ENCODE measurements around the gene ZNRF1. TPM values are rescaled to one million over a fixed set of nuclear protein-coding genes. Genes with fewer than 3 reads are reported as not detected.

The ZNRF1 gene
- polyA plus RNA-seq, 2 of the 4 experiments (the other 2 are of a cell fraction), result 18.6 to 22.6 TPM

DNA sequence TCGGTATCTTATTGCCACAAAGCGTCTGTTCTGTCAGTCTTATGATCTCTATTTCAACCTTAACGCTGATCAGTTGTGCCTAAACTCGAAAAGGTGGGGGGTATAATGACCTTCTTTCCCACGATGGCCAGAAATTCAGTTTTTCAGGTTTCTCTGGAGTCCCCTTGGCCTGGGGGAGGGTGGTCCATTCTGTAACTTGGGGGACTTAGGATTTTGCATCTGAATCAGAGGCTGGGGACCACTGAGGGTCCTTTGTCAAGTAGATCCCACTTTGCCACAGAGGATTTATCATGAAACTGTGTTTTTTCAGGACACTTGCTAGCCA is 7.6 kb upstream of the ZNRF1 start:
- FAIRE-seq (no peak), ATAC-seq (no peak), DNase-seq (ENCODE audit: low read depth in 1 of 2, low spot score in 1 of 2) (no peak)
- H3K9me3 ChIP-seq, result no peaks in the 10 kb centered on the region
- H3K27ac ChIP-seq, result no peak overlapping the region
- POLR2A ChIA-PET, result no interaction called here
- WGBS (ENCODE audit: missing lambda C conversion rate), result 62% methylated on average over 5 of the region's 5 CpGs
- H3K4me3 ChIP-seq, result no peak overlapping the region
- CTCF ChIA-PET, result interaction anchor here (9.2 kb wide), 1 partner anchor 122 kb away, joined by 252 read pairs; the partner anchor contains the start of gene LDHD
- H3K4me2 ChIP-seq, result no peak overlapping the region
- TF ChIP-seq ZNF302 (CRISPR knock-in tag; IDR thresholded peaks at IDR 0.05), result no peak
- TF ChIP-seq, protein P1, sequence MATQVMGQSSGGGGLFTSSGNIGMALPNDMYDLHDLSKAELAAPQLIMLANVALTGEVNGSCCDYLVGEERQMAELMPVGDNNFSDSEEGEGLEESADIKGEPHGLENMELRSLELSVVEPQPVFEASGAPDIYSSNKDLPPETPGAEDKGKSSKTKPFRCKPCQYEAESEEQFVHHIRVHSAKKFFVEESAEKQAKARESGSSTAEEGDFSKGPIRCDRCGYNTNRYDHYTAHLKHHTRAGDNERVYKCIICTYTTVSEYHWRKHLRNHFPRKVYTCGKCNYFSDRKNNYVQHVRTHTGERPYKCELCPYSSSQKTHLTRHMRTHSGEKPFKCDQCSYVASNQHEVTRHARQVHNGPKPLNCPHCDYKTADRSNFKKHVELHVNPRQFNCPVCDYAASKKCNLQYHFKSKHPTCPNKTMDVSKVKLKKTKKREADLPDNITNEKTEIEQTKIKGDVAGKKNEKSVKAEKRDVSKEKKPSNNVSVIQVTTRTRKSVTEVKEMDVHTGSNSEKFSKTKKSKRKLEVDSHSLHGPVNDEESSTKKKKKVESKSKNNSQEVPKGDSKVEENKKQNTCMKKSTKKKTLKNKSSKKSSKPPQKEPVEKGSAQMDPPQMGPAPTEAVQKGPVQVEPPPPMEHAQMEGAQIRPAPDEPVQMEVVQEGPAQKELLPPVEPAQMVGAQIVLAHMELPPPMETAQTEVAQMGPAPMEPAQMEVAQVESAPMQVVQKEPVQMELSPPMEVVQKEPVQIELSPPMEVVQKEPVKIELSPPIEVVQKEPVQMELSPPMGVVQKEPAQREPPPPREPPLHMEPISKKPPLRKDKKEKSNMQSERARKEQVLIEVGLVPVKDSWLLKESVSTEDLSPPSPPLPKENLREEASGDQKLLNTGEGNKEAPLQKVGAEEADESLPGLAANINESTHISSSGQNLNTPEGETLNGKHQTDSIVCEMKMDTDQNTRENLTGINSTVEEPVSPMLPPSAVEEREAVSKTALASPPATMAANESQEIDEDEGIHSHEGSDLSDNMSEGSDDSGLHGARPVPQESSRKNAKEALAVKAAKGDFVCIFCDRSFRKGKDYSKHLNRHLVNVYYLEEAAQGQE (IDR thresholded peaks at IDR 0.05), result no peak
- TF ChIP-seq SREBF2 (IDR thresholded peaks at IDR 0.05), result no peak
- TF ChIP-seq TFCP2L1 (CRISPR knock-in tag; IDR thresholded peaks at IDR 0.05), result no peak
- TF ChIP-seq, protein P2, sequence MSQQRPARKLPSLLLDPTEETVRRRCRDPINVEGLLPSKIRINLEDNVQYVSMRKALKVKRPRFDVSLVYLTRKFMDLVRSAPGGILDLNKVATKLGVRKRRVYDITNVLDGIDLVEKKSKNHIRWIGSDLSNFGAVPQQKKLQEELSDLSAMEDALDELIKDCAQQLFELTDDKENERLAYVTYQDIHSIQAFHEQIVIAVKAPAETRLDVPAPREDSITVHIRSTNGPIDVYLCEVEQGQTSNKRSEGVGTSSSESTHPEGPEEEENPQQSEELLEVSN (IDR thresholded peaks at IDR 0.05; ENCODE audit: borderline replicate concordance, low read depth), result no peak
- TF ChIP-seq CBX8 (IDR thresholded peaks at IDR 0.05), result no peak
- no peak for TF ChIP-seq NR3C1 (IDR thresholded peaks at IDR 0.05)
- TF ChIP-seq CBX2 (IDR thresholded peaks at IDR 0.05; ENCODE audit: borderline replicate concordance, low read depth), result no peak
- TF ChIP-seq HOXB13 (CRISPR knock-in tag; IDR thresholded peaks at IDR 0.05; ENCODE audit: low read depth), result no peak
- TF ChIP-seq ZSCAN20 (CRISPR knock-in tag; IDR thresholded peaks at IDR 0.05), result no peak
- no peak for TF ChIP-seq ZFP36 (IDR thresholded peaks at IDR 0.05; ENCODE audit: borderline replicate concordance, partially characterized antibody)
- TF ChIP-seq, protein P3, sequence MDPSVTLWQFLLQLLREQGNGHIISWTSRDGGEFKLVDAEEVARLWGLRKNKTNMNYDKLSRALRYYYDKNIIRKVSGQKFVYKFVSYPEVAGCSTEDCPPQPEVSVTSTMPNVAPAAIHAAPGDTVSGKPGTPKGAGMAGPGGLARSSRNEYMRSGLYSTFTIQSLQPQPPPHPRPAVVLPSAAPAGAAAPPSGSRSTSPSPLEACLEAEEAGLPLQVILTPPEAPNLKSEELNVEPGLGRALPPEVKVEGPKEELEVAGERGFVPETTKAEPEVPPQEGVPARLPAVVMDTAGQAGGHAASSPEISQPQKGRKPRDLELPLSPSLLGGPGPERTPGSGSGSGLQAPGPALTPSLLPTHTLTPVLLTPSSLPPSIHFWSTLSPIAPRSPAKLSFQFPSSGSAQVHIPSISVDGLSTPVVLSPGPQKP (IDR thresholded peaks at IDR 0.05; ENCODE audit: low read depth, low read length), result no peak
- no peak for TF ChIP-seq NPAS2 (CRISPR knock-in tag; IDR thresholded peaks at IDR 0.05; ENCODE audit: borderline replicate concordance)
- no peak for TF ChIP-seq EHMT2 (IDR thresholded peaks at IDR 0.05; ENCODE audit: low read depth)
- TF ChIP-seq, protein P4, sequence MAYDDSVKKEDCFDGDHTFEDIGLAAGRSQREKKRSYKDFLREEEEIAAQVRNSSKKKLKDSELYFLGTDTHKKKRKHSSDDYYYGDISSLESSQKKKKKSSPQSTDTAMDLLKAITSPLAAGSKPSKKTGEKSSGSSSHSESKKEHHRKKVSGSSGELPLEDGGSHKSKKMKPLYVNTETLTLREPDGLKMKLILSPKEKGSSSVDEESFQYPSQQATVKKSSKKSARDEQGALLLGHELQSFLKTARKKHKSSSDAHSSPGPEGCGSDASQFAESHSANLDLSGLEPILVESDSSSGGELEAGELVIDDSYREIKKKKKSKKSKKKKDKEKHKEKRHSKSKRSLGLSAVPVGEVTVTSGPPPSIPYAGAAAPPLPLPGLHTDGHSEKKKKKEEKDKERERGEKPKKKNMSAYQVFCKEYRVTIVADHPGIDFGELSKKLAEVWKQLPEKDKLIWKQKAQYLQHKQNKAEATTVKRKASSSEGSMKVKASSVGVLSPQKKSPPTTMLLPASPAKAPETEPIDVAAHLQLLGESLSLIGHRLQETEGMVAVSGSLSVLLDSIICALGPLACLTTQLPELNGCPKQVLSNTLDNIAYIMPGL (CRISPR knock-in tag; IDR thresholded peaks at IDR 0.05; ENCODE audit: borderline replicate concordance), result no peak
- H3K4me1 ChIP-seq, result no peaks in the 10 kb centered on the region

DNA sequence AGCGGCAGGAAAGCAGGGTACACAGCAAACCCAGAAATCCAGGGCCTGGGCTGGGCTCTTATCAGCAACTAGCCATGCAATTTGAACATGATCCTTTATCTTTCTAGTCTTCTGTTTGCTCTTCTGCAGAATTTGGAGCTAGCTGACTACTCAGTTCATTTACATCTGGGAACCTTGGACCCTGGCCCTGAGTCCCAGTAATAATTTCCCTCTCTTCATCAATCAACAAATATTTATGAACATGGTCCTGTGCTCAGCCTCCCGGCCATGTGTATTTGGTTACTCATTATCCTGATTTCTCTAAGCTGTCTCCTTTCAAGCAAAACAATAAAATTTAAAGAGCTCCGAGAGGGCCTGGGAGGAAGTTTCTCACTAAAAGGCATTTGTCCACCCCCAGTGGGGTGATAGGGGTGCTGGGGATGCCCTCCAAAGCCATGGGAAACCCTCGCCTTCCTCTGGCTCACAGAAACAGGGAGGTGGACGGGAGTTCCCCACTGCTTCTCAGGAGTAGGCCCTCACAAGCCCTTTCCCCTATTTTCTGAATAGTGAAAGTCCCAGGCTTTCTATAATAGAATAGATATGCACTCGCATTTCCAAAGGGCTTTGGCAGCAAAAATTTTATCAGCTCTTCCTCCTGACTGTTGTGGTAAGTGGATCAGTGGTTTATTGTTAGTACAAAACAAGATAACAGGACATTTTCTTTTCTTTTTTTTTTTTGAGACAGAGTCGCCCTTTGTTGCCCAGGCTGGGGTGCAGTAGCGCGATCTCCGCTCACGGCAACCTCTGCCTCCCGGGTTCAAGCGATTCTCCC is 7.0 kb upstream of the ZNRF1 start:
- Histone ChIP-seq H3K4me2 (no peak overlapping the region), H3K4me3 (no peak overlapping the region), H3K9me3 (no peaks in the 10 kb centered on the region), H3K4me1 (no peaks in the 10 kb centered on the region), H3K27ac (no peak overlapping the region)
- peak; percentile 30 to 50; a peak in 1 of 6 replicates for ATAC-seq
- no peak for FAIRE-seq
- WGBS (ENCODE audit: missing lambda C conversion rate), result 68% methylated on average over 13 of the region's 13 CpGs
- CTCF ChIA-PET, result interaction anchor here (0.6 to 9.2 kb wide), 4 partner anchors 10 to 155 kb away, joined by 3 to 252 read pairs (median 4); partner anchors contain the start of gene LDHD
- DNase-seq (ENCODE audit: low read depth in 1 of 2, low spot score in 1 of 2), result no peak
- POLR2A ChIA-PET, result no interaction called here
- TF ChIP-seq, protein P5, sequence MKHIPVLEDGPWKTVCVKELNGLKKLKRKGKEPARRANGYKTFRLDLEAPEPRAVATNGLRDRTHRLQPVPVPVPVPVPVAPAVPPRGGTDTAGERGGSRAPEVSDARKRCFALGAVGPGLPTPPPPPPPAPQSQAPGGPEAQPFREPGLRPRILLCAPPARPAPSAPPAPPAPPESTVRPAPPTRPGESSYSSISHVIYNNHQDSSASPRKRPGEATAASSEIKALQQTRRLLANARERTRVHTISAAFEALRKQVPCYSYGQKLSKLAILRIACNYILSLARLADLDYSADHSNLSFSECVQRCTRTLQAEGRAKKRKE (CRISPR knock-in tag; IDR thresholded peaks at IDR 0.05; ENCODE audit: low read depth), result no peak
- TF ChIP-seq HOXB5 (CRISPR knock-in tag; IDR thresholded peaks at IDR 0.05), result no peak
- TF ChIP-seq, protein P6, sequence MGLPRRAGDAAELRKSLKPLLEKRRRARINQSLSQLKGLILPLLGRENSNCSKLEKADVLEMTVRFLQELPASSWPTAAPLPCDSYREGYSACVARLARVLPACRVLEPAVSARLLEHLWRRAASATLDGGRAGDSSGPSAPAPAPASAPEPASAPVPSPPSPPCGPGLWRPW (IDR thresholded peaks at IDR 0.05), result no peak
- no peak for TF ChIP-seq MYC (IDR thresholded peaks at IDR 0.05; ENCODE audit: borderline replicate concordance, low read length)
- TF ChIP-seq EHMT2 (IDR thresholded peaks at IDR 0.05; ENCODE audit: low read depth), result no peak
- TF ChIP-seq, protein P3 (IDR thresholded peaks at IDR 0.05; ENCODE audit: low read depth, low read length), result no peak
- TF ChIP-seq CBX2 (IDR thresholded peaks at IDR 0.05; ENCODE audit: borderline replicate concordance, low read depth), result no peak
- no peak for TF ChIP-seq CHD2 (IDR thresholded peaks at IDR 0.05; ENCODE audit: low read length, partially characterized antibody)
- no peak for TF ChIP-seq TFCP2L1 (CRISPR knock-in tag; IDR thresholded peaks at IDR 0.05)
- no peak for TF ChIP-seq KDM5A (IDR thresholded peaks at IDR 0.05)
- TF ChIP-seq PHF8 (IDR thresholded peaks at IDR 0.05; ENCODE audit: borderline replicate concordance, low read depth), result no peak

Measured in A549 (cell line).